WTC11 (cell line): Measurements from ENCODE around the gene SLC2A4. TPM values are rescaled to one million over a fixed set of nuclear protein-coding genes. Genes with fewer than 3 reads are reported as not detected.

ENCODE experiments used
- ATF1 ChIP-seq: sonication (generic); formaldehyde crosslinking; IDR thresholded peaks from 2 replicates; pipeline ENCODE4 v1.8.1; 2023; ENCODE audit warnings: mild to moderate bottlenecking, moderate library complexity, missing genetic modification reagents
- ATF2 ChIP-seq: sonication (generic); formaldehyde crosslinking; IDR thresholded peaks from 2 replicates; pipeline ENCODE4 v1.8.1; 2022; ENCODE audit warnings: low read depth, missing genetic modification reagents, borderline replicate concordance
- CDX4 ChIP-seq: fragments of 250-450 bp; sonication (Bioruptor Pico); IDR thresholded peaks from 2 replicates; pipeline ENCODE4 v1.9.0; 2021; ENCODE audit warnings: moderate library complexity, mild to moderate bottlenecking, inconsistent platforms, borderline replicate concordance
- CREB1 ChIP-seq: sonication (generic); formaldehyde crosslinking; IDR thresholded peaks from 2 replicates; pipeline ENCODE4 v1.8.0; 2023; ENCODE audit warnings: mild to moderate bottlenecking, missing genetic modification reagents
- ETV6 ChIP-seq: sonication (generic); formaldehyde crosslinking; IDR thresholded peaks from 2 replicates; pipeline ENCODE4 v1.8.1; 2022; ENCODE audit warnings: mild to moderate bottlenecking, missing genetic modification reagents
- IRF2 ChIP-seq: sonication (generic); formaldehyde crosslinking; IDR thresholded peaks from 2 replicates; pipeline ENCODE4 v1.8.0; 2022; ENCODE audit warnings: low read depth, missing genetic modification reagents, borderline replicate concordance
- MLX ChIP-seq: sonication (generic); formaldehyde crosslinking; IDR thresholded peaks from 2 replicates; pipeline ENCODE4 v1.8.1; 2023; ENCODE audit warnings: mild to moderate bottlenecking, missing genetic modification reagents, moderate library complexity
- MXD4 ChIP-seq: fragments of 250-450 bp; sonication (Bioruptor Pico); IDR thresholded peaks from 2 replicates; pipeline ENCODE4 v1.8.0; 2021; ENCODE audit warnings: mild to moderate bottlenecking, moderate library complexity, borderline replicate concordance
- NR1H2 ChIP-seq: sonication (generic); formaldehyde crosslinking; IDR thresholded peaks from 2 replicates; pipeline ENCODE4 v1.9.0; 2021; ENCODE audit warnings: mild to moderate bottlenecking, moderate library complexity, missing genetic modification reagents
- NR2C2 ChIP-seq: sonication (generic); formaldehyde crosslinking; IDR thresholded peaks from 2 replicates; pipeline ENCODE4 v1.8.0; 2022; ENCODE audit warnings: mild to moderate bottlenecking, missing genetic modification reagents
- PREB ChIP-seq: sonication (generic); formaldehyde crosslinking; IDR thresholded peaks from 2 replicates; pipeline ENCODE4 v1.8.1; 2022; ENCODE audit warnings: mild to moderate bottlenecking, missing genetic modification reagents, moderate library complexity, borderline replicate concordance
- RELA ChIP-seq: sonication (generic); formaldehyde crosslinking; IDR thresholded peaks from 2 replicates; pipeline ENCODE4 v1.8.1; 2022; ENCODE audit warnings: missing genetic modification reagents, mild to moderate bottlenecking, borderline replicate concordance
- SMAD4 ChIP-seq: sonication (generic); formaldehyde crosslinking; IDR thresholded peaks from 2 replicates; pipeline ENCODE4 v1.8.0; 2022; ENCODE audit warnings: mild to moderate bottlenecking, missing genetic modification reagents
- SOX15 ChIP-seq: fragments of 250-450 bp; sonication (Bioruptor Pico); IDR thresholded peaks from 2 replicates; pipeline ENCODE4 v1.9.0; 2021; ENCODE audit warnings: mild to moderate bottlenecking
- SP1 ChIP-seq: sonication (generic); formaldehyde crosslinking; conservative IDR thresholded peaks from 2 replicates; pipeline ENCODE4 v1.8.1; 2022; ENCODE audit warnings: missing genetic modification reagents
- TEAD1 ChIP-seq: sonication (generic); formaldehyde crosslinking; IDR thresholded peaks from 2 replicates; pipeline ENCODE4 v1.8.0; 2022; ENCODE audit warnings: mild to moderate bottlenecking, missing genetic modification reagents
- ZNF138 ChIP-seq: sonication (generic); formaldehyde crosslinking; conservative IDR thresholded peaks from 2 replicates; pipeline ENCODE4 v1.8.1; 2022; ENCODE audit warnings: mild to moderate bottlenecking, moderate library complexity, missing genetic modification reagents
- ZNF423 ChIP-seq: fragments of 250-450 bp; sonication (Bioruptor Pico); IDR thresholded peaks from 2 replicates; pipeline ENCODE4 v2.1.2; 2022; ENCODE audit warnings: mild to moderate bottlenecking, moderate library complexity
- ZNF671 ChIP-seq: fragments of 250-450 bp; sonication (Bioruptor Pico); IDR thresholded peaks from 2 replicates; pipeline ENCODE4 v1.8.0; 2021; ENCODE audit warnings: mild to moderate bottlenecking
- ZSCAN18 ChIP-seq: fragments of 250-450 bp; sonication (Bioruptor Pico); IDR thresholded peaks from 2 replicates; pipeline ENCODE4 v2.1.2; 2022; ENCODE audit warnings: mild to moderate bottlenecking, moderate library complexity
- total RNA-seq: library from RNA; stranded (reverse); gene quantifications from 3 replicates; pipeline ENCODE4 v1.2.3, GENCODE V29; 2021
- TF ChIP-seq, protein P1 (sequence below): sonication (generic); formaldehyde crosslinking; IDR thresholded peaks from 2 replicates; pipeline ENCODE4 v1.8.1; 2022; ENCODE audit warnings: missing genetic modification reagents, borderline replicate concordance
- TF ChIP-seq, protein P2 (sequence below): sonication (generic); formaldehyde crosslinking; IDR thresholded peaks from 2 replicates; pipeline ENCODE4 v1.8.0; 2023; ENCODE audit warnings: mild to moderate bottlenecking, missing genetic modification reagents
- TF ChIP-seq, protein P3 (sequence below): sonication (generic); formaldehyde crosslinking; IDR thresholded peaks from 2 replicates; pipeline ENCODE4 v1.8.0; 2022; ENCODE audit warnings: mild to moderate bottlenecking, missing genetic modification reagents
- TF ChIP-seq, protein P4 (sequence below): sonication (generic); formaldehyde crosslinking; conservative IDR thresholded peaks from 2 replicates; pipeline ENCODE4 v1.8.1; 2023; ENCODE audit warnings: mild to moderate bottlenecking, low read depth, missing genetic modification reagents, moderate library complexity
- TF ChIP-seq, protein P5 (sequence below): sonication (generic); formaldehyde crosslinking; conservative IDR thresholded peaks from 2 replicates; pipeline ENCODE4 v1.8.1; 2022; ENCODE audit warnings: mild to moderate bottlenecking, missing genetic modification reagents

Gene SLC2A4
- total RNA-seq, 1 experiment from 2014 or later: 6.4 TPM

- TF ChIP-seq ZNF671 (CRISPR knock-in tag): no peak
- TF ChIP-seq NR1H2 (CRISPR knock-in tag): no peak
- peak; percentile 69 for TF ChIP-seq SP1 (CRISPR knock-in tag)
- TF ChIP-seq MXD4: no peak
- TF ChIP-seq, protein P1, sequence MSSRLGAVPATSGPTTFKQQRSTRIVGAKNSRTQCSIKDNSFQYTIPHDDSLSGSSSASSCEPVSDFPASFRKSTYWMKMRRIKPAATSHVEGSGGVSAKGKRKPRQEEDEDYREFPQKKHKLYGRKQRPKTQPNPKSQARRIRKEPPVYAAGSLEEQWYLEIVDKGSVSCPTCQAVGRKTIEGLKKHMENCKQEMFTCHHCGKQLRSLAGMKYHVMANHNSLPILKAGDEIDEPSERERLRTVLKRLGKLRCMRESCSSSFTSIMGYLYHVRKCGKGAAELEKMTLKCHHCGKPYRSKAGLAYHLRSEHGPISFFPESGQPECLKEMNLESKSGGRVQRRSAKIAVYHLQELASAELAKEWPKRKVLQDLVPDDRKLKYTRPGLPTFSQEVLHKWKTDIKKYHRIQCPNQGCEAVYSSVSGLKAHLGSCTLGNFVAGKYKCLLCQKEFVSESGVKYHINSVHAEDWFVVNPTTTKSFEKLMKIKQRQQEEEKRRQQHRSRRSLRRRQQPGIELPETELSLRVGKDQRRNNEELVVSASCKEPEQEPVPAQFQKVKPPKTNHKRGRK (CRISPR knock-in tag): no peak
- TF ChIP-seq, protein P2, sequence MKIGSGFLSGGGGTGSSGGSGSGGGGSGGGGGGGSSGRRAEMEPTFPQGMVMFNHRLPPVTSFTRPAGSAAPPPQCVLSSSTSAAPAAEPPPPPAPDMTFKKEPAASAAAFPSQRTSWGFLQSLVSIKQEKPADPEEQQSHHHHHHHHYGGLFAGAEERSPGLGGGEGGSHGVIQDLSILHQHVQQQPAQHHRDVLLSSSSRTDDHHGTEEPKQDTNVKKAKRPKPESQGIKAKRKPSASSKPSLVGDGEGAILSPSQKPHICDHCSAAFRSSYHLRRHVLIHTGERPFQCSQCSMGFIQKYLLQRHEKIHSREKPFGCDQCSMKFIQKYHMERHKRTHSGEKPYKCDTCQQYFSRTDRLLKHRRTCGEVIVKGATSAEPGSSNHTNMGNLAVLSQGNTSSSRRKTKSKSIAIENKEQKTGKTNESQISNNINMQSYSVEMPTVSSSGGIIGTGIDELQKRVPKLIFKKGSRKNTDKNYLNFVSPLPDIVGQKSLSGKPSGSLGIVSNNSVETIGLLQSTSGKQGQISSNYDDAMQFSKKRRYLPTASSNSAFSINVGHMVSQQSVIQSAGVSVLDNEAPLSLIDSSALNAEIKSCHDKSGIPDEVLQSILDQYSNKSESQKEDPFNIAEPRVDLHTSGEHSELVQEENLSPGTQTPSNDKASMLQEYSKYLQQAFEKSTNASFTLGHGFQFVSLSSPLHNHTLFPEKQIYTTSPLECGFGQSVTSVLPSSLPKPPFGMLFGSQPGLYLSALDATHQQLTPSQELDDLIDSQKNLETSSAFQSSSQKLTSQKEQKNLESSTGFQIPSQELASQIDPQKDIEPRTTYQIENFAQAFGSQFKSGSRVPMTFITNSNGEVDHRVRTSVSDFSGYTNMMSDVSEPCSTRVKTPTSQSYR (CRISPR knock-in tag): peak; percentile 84; the same call in 1 of the 2 replicates
- TF ChIP-seq, protein P3, sequence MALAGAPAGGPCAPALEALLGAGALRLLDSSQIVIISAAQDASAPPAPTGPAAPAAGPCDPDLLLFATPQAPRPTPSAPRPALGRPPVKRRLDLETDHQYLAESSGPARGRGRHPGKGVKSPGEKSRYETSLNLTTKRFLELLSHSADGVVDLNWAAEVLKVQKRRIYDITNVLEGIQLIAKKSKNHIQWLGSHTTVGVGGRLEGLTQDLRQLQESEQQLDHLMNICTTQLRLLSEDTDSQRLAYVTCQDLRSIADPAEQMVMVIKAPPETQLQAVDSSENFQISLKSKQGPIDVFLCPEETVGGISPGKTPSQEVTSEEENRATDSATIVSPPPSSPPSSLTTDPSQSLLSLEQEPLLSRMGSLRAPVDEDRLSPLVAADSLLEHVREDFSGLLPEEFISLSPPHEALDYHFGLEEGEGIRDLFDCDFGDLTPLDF (CRISPR knock-in tag): peak; percentile 71; the same call in 1 of the 2 replicates
- no peak for TF ChIP-seq MLX (CRISPR knock-in tag)
- 0 out of 2 replicates have a peak, but pooled peaks have one; percentile 34 for TF ChIP-seq SMAD4
- TF ChIP-seq ZSCAN18: no peak
- no peak for TF ChIP-seq ATF2
- TF ChIP-seq, protein P4, sequence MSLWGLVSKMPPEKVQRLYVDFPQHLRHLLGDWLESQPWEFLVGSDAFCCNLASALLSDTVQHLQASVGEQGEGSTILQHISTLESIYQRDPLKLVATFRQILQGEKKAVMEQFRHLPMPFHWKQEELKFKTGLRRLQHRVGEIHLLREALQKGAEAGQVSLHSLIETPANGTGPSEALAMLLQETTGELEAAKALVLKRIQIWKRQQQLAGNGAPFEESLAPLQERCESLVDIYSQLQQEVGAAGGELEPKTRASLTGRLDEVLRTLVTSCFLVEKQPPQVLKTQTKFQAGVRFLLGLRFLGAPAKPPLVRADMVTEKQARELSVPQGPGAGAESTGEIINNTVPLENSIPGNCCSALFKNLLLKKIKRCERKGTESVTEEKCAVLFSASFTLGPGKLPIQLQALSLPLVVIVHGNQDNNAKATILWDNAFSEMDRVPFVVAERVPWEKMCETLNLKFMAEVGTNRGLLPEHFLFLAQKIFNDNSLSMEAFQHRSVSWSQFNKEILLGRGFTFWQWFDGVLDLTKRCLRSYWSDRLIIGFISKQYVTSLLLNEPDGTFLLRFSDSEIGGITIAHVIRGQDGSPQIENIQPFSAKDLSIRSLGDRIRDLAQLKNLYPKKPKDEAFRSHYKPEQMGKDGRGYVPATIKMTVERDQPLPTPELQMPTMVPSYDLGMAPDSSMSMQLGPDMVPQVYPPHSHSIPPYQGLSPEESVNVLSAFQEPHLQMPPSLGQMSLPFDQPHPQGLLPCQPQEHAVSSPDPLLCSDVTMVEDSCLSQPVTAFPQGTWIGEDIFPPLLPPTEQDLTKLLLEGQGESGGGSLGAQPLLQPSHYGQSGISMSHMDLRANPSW (CRISPR knock-in tag): 0 out of 2 replicates have a peak, but pooled peaks have one; percentile 45
- no peak for TF ChIP-seq SOX15
- TF ChIP-seq CDX4: no peak
- TF ChIP-seq NR2C2 (CRISPR knock-in tag): no peak
- TF ChIP-seq ZNF138 (CRISPR knock-in tag): no peak; the same call in 1 of the 2 replicates
- no peak for TF ChIP-seq PREB (CRISPR knock-in tag)
- TF ChIP-seq IRF2: no peak
- peak; percentile 97 for TF ChIP-seq TEAD1 (CRISPR knock-in tag)
- peak; percentile 95 for TF ChIP-seq ETV6 (CRISPR knock-in tag)
- TF ChIP-seq CREB1 (CRISPR knock-in tag): no peak
- no peak for TF ChIP-seq ATF1
- TF ChIP-seq ZNF423: no peak
- no peak for TF ChIP-seq RELA
- TF ChIP-seq, protein P5, sequence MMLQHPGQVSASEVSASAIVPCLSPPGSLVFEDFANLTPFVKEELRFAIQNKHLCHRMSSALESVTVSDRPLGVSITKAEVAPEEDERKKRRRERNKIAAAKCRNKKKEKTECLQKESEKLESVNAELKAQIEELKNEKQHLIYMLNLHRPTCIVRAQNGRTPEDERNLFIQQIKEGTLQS (CRISPR knock-in tag): no peak
Observed at GRCh38 chr17:7296189-7296861, 14.8 kb downstream of the SLC2A4 start (continued).
